B cell (primary cell): ENCODE results near the gene RAB3IL1.

Experiments used
- EZH2 ChIP-seq: IDR thresholded peaks from 2 replicates; pipeline ENCODE4 v1.6.1; 2012; ENCODE audit warnings: borderline replicate concordance, low read depth, mild to moderate bottlenecking, moderate library complexity, low read length; ENCODE audit not compliant: insufficient read depth, poor library complexity, severe bottlenecking
- TF ChIP-seq, protein P1 (sequence below): fragments of 200-600 bp; IDR thresholded peaks from one replicate; pipeline ENCODE4 v1.8.0; 2022; ENCODE audit warnings: antibody characterized with exemption, mild to moderate bottlenecking

DNA sequence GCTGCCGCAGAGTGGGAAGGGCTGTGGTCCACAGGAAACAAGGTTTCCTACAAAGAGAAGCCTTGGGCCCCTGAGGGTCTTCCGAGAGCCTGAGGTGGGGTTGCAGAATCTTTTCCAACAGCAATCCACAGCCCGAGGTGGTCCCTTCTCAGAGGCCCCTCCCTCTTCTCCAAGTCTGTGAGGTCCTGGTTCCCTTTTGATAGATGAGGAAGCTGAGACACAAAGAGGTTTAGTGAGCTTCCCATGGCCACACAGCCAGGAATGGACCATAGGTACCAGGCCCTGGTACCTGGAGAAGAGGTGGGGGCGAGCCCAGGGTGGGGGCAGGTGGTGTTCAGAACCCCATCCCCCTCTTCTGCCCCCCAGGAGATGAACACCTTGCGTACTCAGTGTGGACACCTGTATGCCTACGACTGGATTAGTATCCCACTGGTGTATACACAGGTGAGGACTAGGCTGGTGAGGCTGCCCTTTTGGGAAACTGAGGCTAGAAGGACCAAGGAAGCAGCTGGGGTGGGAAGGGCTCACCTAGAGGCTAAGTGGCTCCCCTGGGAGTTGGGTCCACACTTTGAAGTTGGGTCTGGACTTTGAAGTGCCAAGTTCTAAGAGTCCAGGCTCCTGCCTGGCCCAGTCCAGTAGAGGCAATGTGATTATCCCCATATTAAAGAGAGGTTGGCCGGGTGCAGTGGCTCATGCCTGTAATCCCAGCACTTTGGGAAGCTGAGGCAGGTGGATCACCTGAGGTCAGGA is 39.8 kb upstream of the RAB3IL1 start:
- TF ChIP-seq, protein P1, sequence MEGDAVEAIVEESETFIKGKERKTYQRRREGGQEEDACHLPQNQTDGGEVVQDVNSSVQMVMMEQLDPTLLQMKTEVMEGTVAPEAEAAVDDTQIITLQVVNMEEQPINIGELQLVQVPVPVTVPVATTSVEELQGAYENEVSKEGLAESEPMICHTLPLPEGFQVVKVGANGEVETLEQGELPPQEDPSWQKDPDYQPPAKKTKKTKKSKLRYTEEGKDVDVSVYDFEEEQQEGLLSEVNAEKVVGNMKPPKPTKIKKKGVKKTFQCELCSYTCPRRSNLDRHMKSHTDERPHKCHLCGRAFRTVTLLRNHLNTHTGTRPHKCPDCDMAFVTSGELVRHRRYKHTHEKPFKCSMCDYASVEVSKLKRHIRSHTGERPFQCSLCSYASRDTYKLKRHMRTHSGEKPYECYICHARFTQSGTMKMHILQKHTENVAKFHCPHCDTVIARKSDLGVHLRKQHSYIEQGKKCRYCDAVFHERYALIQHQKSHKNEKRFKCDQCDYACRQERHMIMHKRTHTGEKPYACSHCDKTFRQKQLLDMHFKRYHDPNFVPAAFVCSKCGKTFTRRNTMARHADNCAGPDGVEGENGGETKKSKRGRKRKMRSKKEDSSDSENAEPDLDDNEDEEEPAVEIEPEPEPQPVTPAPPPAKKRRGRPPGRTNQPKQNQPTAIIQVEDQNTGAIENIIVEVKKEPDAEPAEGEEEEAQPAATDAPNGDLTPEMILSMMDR = no peak
- no peak for TF ChIP-seq EZH2
